Large intestine (tissue), 3 donors: ENCODE data around the gene INSL4. TPM values are rescaled to one million over a fixed set of nuclear protein-coding genes. Genes with fewer than 3 reads are reported as not detected.

Experiments used
- DNase-seq, 2 donors: peaks; one replicate each; pipeline versions ENCODE4 v3.0.0 to v3.0.0-alpha.2; 2013
- H3K27ac ChIP-seq: one replicate; pipeline ENCODE4 v1.5.1; 2013; ENCODE audit warnings: low read length
- H3K27me3 ChIP-seq: 2 replicates; pipeline ENCODE4 v1.6.1; 2013; ENCODE audit warnings: low read length; ENCODE audit not compliant: control insufficient read depth, insufficient read depth
- H3K36me3 ChIP-seq: 2 replicates; pipeline ENCODE4 v1.6.1; 2013; ENCODE audit warnings: low read length; ENCODE audit not compliant: control insufficient read depth, insufficient read depth
- H3K4me1 ChIP-seq: one replicate; pipeline ENCODE4 v1.6.1; 2013; ENCODE audit warnings: low read length; ENCODE audit not compliant: control insufficient read depth, insufficient read depth
- H3K4me3 ChIP-seq: one replicate; pipeline ENCODE4 v1.5.1; 2013; ENCODE audit warnings: low read length
- H3K9me3 ChIP-seq: one replicate; pipeline ENCODE4 v1.6.1; 2013; ENCODE audit warnings: mild to moderate bottlenecking, low read depth, low read length, moderate library complexity; ENCODE audit not compliant: control insufficient read depth
- WGBS: methylation state at CpG from one replicate; pipeline ENCODE4 v1.1.5; 2013; ENCODE audit warnings: low lambda C conversion rate; ENCODE audit not compliant: insufficient coverage; 5-methylcytosine and 5-hydroxymethylcytosine counted together
- polyA plus RNA-seq: library from polyadenylated mRNA; unstranded; fragments of 120-200 nt; gene quantifications from one replicate; pipeline ENCODE4 v1.2.1, GENCODE V29; 2013

The INSL4 gene
- polyA plus RNA-seq, 1 donor, result not detected

GRCh38 chr9:5263351-5264218 is 32.4 kb downstream of the INSL4 start:
- Histone ChIP-seq H3K36me3 (no peaks in the 10 kb centered on the region), H3K27ac (no peak overlapping the region), H3K4me3 (no peak overlapping the region), H3K4me1 (no peaks in the 10 kb centered on the region), H3K9me3 (no peaks in the 10 kb centered on the region), H3K27me3 (no peaks in the 10 kb centered on the region)
- 86% methylated on average over 1 of the region's 5 CpGs for WGBS
- no peak for DNase-seq

- DNase-seq, result no peak
- no peak overlapping the region for H3K4me3 ChIP-seq
- H3K27me3 ChIP-seq, result no peaks in the 10 kb centered on the region
- H3K9me3 ChIP-seq, result no peaks in the 10 kb centered on the region
- H3K36me3 ChIP-seq, result no peaks in the 10 kb centered on the region
- no peak overlapping the region for H3K27ac ChIP-seq
- no peaks in the 10 kb centered on the region for H3K4me1 ChIP-seq
Observed at GRCh38 chr9:5264219-5264595, 33.0 kb downstream of the INSL4 start.

GRCh38 chr9:5265939-5266338 is 34.7 kb downstream of the INSL4 start:
- DNase-seq, result no peak
- no CpG with 5 or more reads among the region's 1 CpG for WGBS
- no peaks in the 10 kb centered on the region for H3K4me1 ChIP-seq
- H3K4me3 ChIP-seq, result no peak overlapping the region
- H3K9me3 ChIP-seq, result no peaks in the 10 kb centered on the region
- H3K27me3 ChIP-seq, result no peaks in the 10 kb centered on the region
- H3K27ac ChIP-seq, result no peak overlapping the region
- no peaks in the 10 kb centered on the region for H3K36me3 ChIP-seq

GRCh38 chr9:5269249-5269715 is 38.1 kb downstream of the INSL4 start:
- no CpG with 5 or more reads among the region's 6 CpGs for WGBS
- Histone ChIP-seq H3K9me3 (no peaks in the 10 kb centered on the region), H3K36me3 (no peaks in the 10 kb centered on the region), H3K27me3 (no peaks in the 10 kb centered on the region), H3K4me1 (no peaks in the 10 kb centered on the region), H3K27ac (no peak overlapping the region), H3K4me3 (no peak overlapping the region)
- DNase-seq, result no peak

GRCh38 chr9:5274770-5275169 is 43.6 kb downstream of the INSL4 start:
- Histone ChIP-seq H3K27me3 (no peaks in the 10 kb centered on the region), H3K36me3 (no peaks in the 10 kb centered on the region), H3K4me3 (no peak overlapping the region), H3K27ac (no peak overlapping the region), H3K4me1 (no peaks in the 10 kb centered on the region), H3K9me3 (no peaks in the 10 kb centered on the region)
- 93% methylated on average over 2 of the region's 2 CpGs for WGBS
- no peak for DNase-seq

- WGBS, result no CpG with 5 or more reads among the region's 2 CpGs
- Histone ChIP-seq H3K27me3 (no peaks in the 10 kb centered on the region), H3K4me1 (no peaks in the 10 kb centered on the region), H3K9me3 (no peaks in the 10 kb centered on the region), H3K4me3 (no peak overlapping the region), H3K36me3 (no peaks in the 10 kb centered on the region), H3K27ac (no peak overlapping the region)
- no peak for DNase-seq
Observed at GRCh38 chr9:5278486-5278885, 47.3 kb downstream of the INSL4 start.

Other genes starting within 250 kb of the INSL4 start
- 12.9 TPM for gene JAK2, start 246.1 kb upstream of the INSL4 start, polyA plus RNA-seq
- gene INSL6, start 45.8 kb upstream of the INSL4 start, polyA plus RNA-seq, result 0.51 TPM
- 0.22 TPM for gene RLN2, start 73.3 kb downstream of the INSL4 start, polyA plus RNA-seq
- gene RLN1, start 108.5 kb downstream of the INSL4 start, polyA plus RNA-seq, result not detected
- gene PLGRKT, start 206.5 kb downstream of the INSL4 start, polyA plus RNA-seq, result 30.8 TPM
- gene CD274, start 219.1 kb downstream of the INSL4 start, polyA plus RNA-seq, result 1.6 TPM